ENCODE data around the gene ENPP3.

Gene ENPP3

DNA sequence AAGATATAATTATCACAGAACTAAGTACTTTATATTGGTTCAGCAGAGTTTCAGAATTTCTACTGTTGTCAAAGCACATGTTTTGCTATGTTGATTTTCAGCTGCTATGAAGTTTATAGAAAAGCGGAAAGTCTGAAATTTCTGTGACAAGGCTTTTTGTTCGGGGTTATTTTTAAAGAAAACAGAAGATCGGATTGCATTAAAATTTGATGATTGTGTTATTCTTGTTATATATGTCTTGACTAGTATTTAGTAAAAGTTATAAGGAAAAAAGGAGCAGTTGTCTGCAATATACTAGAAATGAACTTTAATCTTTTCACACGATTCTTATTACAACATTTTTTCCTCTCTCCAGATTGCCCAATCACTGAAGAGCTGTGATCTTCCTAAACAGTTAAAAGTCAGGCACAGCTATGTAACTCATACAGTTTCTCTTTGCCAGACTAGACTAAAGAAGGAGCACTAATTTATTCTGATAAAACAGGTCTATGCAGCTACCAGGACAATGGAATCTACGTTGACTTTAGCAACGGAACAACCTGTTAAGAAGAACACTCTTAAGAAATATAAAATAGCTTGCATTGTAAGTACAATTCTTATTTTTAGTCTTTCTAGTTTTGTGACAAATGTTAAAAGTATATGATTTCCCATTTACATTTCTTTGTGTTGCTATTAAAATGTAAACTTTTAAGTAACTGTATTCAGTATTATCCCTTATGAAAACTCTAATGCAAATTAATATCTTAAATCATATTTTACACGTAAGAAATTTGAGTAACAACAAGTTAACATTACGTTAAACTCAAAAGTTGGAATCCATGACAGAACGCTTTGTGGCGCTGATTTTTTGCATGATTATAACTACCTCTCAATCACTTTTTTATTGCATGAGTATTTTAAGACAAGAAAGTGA, at the start of gene ENPP3:
ENPP3 (plus strand) TSS at position 423 of the 913 bp plus-strand sequence; CDS start at position 506, 83 bp downstream.
- DNase-seq: no peak

DNA sequence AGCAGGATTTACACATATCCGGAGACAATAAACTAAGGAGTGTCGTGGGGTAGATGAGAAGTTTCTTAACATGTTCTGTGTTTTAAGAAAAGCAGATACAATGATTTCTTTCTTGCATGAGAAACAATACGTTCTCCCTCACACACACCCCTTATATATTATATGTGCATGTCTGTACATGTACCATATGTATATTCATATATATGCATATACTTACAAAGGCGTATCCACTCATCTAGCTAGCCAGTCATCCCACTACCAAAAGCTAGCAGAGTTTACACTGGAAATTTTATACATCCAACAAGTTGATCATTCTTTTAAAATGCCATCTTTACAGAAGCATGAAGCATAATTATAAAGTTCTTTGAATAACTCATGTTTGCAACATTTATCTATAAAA, 49.2 kb upstream of the ENPP3 start:
- DNase-seq: no peak

- no peak for DNase-seq
Observed at GRCh38 chr6:131588643-131589042, 48.5 kb upstream of the ENPP3 start.

DNA sequence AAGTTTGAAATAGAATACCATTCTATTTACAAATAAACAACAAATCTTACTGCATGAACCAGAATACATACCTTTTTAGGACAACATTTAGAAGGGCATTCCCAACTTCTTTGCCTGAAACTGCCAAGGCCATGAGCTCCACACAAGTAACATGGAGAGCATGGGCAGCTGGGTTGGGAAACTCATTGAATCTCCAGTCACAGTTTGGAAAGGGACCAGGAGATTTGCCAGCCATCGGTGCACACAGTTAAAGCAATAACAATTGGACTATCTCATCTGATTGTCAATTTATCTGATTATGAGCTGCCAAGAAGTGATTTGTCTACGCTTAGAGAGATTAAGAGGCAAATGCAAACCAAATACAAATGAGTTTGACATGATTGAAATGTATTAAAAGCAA, 44.2 kb upstream of the ENPP3 start:
- no peak for DNase-seq

- DNase-seq: no peak
Observed at GRCh38 chr6:131594074-131594473, 43.0 kb upstream of the ENPP3 start.

DNA sequence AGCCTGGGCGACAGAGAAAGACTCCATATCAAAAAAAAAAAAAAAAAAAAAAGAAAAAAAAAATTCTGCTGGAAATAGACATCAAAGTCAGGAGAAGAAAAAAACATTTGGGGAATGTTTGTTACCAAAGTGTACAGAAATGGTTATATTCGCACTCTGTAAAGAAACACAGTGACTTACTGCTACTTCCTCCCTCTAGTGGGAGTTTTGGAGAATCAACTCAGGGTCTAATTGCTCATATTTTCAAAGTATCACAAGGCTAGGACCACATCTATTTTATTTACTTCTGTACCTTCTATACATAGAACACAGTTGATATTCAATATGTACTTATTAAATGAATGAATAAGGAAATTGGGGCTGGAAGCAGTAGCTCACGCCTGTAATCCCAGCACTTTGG, 39.7 kb upstream of the ENPP3 start:
- no peak for DNase-seq

DNA sequence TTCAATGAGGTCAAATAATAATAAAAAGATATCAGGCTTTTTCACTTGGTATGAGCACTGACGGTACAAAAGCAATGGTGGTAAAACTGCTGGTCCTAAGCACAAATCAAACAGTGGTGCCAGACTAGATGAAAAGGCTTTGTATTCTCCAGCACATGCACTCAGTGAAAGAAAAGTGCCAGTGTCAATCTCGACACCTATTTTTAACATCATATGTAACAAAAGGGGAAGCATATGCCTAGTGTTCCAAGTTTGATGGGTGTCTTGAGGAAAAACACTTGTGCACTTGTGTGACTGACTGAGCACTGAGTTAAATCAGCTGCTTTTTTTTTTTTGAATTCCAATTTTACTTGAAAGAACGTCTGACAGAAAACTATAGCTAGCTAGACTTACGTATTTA, 36.4 kb upstream of the ENPP3 start:
- DNase-seq: no peak

GRCh38 chr6:131602781-131603312, 34.3 kb upstream of the ENPP3 start:
- no peak for DNase-seq

DNA sequence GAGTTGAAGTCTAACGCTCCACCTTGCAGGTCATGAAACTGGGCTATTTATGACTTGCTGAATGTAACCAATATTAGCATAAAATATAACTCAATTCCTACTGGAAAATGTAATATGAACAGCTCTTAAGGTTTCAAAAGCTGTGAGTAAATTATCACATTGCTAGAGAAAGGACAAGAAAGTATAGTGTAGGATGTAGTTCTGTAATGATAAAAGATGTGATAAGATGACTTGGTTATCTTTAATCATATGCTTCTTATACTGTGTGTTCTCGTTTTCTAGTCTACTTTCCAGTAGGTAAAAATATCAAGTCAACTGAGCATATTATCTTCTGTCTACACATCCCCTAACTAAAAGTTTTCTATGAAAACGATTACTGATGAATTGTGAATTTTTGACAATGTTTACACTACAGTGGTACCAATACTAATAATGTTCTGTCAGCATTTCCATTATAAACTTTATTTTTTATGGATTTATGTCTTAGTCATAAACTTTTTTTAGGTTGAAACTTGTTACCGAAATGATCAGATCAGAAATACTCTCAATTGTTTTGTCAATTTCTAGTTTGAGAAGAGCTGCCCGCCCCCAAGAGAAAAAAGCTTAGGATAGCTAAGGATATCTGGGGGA, 23.7 kb upstream of the ENPP3 start:
- no peak for DNase-seq

DNA sequence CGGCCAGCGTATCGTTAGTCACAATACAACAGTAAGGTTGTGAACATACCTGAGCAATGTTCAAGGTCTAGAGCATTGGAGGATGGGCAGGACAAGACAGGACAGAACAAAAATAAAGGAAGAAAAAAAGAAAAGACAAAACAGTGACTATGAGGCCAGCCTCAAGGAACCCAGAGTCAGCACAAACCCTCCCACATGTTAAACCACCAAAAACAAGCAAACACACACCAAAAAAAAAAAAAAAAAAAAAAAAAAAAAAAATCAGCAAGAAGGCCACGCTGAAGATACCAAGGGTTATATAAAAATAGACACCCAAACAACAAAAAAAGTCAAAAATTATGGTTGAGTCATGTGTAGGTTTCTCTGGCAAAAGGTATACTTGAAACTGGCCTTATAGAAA, 21.8 kb upstream of the ENPP3 start:
- DNase-seq: no peak

DNA sequence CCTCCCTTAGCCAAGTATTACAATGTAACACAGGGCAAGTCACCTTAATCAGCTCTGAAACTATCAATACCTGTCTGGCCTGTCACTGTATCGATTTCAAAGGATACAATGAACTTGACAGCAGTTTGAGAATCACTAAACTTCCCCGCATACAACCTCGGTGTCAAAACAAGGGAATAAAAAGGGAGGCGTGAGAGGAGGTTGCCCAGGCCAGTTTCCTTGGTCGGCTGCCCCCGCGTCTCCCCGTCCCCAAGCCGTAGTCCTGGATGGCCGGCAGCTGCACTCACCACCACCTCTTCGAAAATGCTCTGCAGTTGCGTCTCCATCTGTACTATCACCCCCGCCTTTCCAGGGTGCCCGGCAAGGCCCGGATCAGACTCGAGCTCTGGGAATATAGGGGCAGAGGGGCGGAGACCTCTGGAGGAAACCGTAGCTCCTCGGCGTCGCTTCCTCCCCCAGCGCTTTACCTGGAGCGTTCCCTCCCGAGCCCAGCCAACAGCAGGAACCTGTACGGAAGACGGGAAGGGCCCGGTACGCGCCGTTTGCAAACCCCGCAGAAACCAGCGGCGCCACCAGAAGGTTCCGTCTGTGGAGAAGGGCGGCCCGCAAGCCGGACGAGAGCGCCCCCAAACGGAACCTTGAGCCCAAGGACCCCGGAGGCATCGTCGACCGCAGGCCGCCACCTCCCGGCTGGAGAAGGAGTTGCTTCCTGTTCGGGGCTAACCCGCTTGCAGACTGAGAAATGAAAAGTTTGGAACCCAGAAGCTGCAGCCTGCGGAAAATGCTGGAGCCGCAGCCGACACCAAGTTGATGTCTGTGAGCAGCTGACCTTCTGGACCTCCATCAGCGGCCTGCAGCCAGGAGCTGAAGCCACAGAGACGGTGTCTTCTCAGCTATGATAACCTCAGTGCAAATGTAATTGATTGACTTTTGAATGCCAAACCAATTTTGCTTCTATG, 9.1 kb upstream of the ENPP3 start, which contains the start of gene MED23:
MED23 (minus strand) TSS at position 519 of the 959 bp plus-strand sequence; CDS start at position 326, 193 bp downstream.
- DNase-seq: peak; percentile 72

GRCh38 chr6:131628726-131629125, 8.4 kb upstream of the ENPP3 start:
- no peak for DNase-seq

GRCh38 chr6:131629651-131630050, 7.5 kb upstream of the ENPP3 start:
- no peak for DNase-seq

- no peak for DNase-seq
Observed at GRCh38 chr6:131631625-131632289, 5.3 kb upstream of the ENPP3 start.

- no peak for DNase-seq
Observed at GRCh38 chr6:131635384-131636340, 1.4 kb upstream of the ENPP3 start.

GRCh38 chr6:131638013-131638412, 911 bp downstream of the ENPP3 start:
- DNase-seq: no peak

DNA sequence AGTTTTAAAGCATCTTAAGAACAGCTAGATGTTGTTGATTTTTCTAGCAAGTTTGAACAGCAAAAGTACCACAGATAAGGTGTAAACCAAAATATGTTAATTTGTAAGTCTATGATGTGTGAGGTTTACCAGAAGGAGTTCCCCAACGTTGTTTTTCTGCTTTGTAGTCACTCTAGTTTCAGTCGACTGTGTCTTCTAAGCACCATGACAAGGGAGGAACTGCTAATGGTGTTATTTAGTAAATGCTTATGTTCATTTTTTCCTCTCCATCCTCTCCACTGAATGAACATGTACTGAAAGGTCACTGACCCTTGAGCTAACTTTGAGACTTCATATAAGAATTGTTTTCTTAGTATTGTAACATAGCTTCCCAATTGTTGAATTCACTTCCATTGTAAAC, 3.0 kb downstream of the ENPP3 start:
- DNase-seq: no peak

DNA sequence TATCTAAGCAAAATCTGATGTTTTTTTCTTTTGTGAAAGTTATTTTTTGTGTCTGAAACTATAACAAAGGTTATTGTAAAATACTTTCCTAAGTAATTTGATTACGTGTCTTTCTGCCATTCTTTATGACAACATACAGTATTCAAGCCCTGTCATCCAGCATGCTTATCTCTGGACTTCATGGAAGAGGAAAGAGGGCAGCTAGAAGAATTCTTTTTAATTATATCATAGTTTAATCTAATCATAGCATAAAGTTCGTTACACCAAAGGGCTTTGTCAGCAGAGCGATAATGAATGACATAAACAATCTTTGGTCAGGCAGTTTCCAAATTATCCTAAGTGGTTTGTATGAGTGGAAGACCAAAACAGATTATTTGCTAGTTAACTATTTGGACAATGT, 3.5 kb downstream of the ENPP3 start:
- DNase-seq: no peak

DNA sequence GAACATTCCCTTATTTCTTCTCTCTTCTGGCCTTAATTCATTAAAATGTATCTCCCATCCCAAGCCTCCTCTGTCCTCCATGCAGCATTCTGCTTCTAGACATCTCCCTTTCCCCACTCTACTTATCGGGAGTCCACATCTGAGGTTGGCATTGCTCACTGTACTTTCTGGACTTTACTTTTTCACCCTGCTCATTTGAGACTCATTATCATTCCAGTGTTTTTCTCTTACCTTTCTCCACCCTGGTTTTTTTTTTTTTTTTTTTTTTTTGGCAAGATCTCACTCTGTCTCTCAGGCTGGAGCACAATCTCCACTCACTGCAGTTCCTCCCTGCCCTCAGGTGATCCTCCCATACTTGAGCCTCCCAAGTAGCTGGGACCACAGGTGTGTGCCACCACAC, 4.5 kb downstream of the ENPP3 start:
- no peak for DNase-seq

DNA sequence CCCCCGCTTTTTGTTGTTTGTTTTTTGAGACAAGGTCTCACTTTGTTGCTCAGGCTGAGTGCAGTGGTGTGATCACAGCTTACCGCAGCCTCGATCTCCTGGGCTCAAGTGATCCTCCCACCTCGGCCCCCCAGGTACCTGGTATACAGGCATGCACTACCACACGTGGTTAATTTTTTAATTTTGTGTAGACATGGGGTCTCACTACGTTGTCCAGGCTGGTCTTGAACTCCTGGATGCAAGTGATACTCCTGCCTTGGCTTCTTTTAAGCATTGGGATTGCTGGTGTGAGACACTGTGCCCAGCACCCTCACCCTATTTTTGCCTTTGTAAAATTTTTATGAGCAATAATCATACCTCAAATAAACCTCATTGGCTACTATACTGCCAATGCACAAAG, 5.5 kb downstream of the ENPP3 start:
- no peak for DNase-seq

Data from COR-L47 (cell line).